NCI-H1930 (cell line): ENCODE results near the gene ADCY5.

ENCODE experiments used
- DNase-seq, 2 experiments: peaks; one replicate each; lab custom pipeline; 2025; lab: John Stamatoyannopoulos, UW

Gene ADCY5

DNA sequence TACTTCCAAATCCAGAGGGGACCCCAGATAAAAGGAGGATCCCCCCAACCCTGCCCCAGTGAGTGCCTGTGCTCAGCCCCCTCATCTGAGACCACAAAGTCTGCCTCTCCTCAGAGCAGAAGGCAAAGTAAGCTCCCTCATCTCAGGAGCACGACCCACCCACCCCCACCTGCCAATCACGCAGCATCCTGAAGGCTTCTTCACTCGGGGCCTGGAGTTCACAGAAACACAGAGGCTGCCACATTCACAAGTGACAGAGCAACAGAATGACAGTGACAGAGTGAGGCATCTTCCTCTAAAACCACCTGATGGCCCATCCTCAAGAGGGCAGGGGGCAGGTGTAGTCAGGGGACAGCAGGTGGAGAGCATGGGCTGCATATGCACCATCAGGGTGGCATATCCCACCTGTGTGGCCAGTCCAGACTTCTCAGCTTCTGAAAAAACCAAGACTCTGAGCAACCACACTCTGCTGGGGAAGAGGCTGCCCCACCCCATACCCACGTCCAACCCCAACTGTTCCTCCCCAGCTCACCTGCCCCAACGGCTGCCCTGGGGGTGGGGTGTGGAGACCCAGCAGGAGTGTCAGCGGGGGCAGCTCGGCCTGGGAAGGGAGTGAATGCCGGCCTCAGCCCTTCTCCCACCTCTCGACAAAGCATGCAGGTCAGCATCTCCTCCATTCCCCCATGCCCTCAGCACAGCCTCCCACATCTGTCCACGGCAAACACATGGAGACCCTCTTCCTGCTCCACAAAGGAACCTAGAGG, 19.3 kb downstream of the ADCY5 start:
- no peak for DNase-seq

DNA sequence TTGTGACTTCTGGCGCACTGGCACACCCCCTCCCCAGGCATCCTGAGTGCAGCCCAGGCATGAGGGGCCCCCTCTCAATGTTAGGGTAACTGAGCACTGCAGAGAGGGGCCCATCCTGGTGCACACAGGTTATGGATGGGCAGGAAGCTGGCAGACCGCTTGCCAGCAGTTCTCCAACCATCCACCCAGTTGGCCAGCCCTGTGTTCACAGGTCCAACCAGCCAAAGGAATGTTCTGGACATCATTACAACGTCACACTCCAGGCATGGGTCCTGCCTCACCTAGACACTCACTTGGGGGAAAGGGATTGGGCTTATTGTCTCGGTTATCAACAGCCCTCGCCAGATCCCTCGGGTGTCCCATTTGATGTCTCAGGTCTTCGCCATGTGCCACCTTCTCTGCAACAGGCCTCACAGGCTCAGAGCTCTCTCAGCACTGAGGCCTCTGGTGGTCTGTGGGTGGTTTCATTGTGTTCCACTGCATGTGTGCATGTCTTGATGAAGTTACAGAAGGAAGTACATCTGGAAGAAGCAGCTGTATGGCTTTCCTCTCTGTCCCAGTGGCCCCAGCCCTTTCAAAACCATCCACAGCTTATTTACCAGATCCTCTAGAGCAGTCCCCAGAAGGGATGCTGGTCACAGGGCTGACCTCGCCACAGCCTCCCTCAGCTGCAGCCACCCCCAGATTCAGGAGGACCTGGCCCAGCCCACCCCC, 23.7 kb downstream of the ADCY5 start:
- no peak for DNase-seq

DNA sequence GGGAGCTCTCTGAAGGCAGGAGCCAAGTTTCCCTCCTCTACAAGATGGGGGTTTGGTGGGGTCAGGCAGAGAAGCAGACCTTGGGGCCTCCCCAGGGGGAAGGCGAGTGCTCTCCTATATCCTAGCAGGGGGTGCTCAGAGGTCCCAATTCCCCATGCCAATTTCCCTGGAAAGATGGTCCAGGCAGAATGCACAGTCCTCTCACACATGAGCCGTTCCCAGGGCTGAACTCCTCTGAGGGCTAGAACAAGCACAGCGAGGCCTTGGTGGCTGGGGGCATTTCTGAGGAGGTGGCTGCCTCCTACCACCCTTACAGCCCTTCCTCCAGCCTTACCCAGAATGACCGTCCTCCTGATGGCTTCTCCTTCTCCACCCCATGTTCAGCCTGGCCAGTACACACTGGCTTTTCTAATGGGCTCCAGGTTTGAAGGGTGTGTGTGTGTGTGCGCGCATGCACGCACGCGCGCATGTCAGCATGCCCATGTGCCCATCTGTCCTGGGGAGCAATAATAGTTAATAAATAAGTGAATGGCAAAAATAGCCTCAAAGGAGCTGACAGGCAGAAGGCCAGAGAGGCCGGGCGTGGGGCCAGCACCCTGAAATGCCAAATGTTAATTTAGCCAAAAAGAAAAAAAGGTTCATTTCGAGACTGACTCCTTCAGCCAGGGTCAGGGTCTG, 24.4 kb downstream of the ADCY5 start:
- DNase-seq = no peak

DNA sequence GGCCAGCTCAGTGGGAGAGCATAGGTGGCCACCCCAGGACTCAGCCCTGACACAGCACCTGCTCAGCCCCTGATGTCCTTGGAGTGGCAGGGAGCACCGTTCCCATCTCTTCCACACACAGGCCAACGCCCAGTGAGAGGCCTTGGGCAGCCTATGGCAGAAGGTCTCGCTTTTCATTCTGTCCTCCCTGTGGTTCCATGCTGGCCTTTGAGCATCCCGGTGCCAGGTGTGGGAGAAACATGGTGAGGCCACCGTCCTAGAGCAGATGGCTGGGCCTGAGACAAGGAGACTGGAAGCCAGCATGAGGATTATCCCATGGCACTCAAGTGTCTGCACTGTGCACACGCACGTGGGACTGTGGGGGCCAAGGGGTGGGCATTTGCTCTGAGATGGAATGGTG, 25.1 kb downstream of the ADCY5 start:
- DNase-seq = no peak

DNA sequence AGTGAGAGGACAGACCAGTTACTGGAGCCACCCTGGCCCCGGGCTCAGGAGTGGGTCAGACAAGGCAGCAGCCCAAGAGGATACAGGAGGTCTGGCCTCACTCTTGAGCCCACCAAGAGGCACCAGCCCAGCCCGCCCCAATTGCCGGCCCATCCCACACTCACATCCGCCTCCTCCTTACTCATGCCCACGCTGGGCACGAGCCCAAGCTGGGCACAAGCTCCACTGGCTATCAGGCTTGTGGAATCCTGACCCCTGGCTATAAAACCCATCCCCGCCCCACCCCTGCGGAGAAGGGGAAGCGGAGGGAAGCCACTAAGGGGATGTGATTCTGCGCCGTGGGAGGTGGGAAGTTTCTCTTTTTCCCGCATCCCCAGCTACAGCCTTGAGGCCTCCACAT, 25.9 kb downstream of the ADCY5 start:
- no peak for DNase-seq

DNA sequence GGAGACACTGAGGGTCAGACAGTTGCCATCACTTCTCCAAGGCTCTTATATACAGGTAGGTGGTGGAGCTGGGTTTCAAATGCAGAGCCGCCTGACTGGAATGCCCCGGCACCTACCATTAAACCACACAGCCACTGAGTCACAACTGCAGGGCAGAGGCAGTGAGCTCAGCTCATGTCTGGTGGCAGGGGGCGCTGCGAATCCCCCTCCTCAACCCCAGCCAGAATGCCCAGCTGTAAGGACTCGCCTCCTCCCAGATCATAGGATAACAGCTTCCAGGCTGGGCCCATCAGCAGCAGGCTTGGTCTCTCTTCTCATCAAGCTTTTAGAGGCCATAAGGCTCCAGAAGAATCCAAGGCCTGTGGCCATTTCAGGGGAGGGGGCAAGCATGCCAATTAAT, 26.4 kb downstream of the ADCY5 start:
- no peak for DNase-seq

DNA sequence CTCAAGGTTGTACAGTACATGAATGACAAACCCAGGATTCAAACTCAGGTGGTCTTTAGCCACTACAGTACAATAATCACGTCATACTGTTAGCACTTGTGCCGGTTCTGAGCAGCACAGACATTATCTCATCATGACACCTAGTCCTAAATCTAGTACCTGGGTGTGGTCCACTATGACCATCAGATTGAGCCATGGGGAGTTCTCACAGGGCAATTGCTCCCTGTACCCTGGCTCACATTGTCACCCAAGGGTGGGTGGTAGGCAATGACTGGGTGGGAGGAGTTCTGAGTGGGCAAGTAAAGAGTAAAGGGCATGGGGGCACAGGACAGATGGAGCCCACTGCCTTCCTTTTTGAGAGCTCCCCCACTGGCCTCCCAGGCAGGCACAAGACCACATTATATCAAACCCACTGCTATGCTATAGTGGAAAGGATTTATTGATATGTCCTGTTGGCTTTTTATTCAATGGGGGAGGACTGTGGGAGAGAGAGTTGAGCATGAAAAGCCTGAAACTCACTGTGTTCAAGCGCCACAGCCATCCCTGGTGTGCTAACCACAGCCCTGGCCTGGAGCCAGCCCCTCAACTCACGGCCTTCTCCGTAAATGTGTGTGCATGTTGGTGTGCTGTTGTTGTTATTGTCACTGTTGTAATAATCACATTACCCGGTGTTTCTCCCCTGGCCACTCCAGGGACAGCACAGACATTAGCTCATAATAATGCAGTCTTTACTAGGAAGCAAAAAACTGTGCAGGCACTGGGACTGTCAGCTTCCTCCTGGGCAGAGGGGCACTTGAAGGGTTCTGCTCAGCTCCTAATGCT, 27.3 kb downstream of the ADCY5 start:
- DNase-seq = no peak

DNA sequence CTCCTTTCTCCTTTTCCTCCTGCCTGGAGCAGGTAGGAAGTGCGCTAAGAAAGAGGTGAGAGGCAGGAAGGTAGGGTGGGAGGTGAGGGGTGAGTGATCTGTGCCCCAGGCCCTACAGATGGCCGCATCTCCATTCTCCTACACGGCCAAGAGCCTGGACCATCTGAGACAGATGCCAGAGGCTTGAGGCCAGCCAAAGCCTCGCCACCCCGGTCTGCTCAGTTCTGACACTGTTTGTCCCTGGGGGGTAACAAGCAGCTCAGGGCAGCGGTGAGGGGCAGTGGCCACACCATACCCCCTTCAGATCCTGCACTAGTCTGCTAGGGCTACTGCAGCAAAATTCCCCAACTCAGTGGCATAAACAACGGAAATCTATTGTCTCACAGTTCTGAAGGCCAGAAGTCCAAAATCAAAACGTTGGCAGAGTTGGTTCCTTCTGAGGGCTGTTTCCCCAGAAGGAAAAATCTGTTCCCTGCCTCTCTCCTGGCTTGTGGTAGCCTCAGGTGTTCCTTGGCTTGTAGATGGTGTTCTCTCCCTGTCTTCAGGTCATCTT, 28.4 kb downstream of the ADCY5 start:
- no peak for DNase-seq

DNA sequence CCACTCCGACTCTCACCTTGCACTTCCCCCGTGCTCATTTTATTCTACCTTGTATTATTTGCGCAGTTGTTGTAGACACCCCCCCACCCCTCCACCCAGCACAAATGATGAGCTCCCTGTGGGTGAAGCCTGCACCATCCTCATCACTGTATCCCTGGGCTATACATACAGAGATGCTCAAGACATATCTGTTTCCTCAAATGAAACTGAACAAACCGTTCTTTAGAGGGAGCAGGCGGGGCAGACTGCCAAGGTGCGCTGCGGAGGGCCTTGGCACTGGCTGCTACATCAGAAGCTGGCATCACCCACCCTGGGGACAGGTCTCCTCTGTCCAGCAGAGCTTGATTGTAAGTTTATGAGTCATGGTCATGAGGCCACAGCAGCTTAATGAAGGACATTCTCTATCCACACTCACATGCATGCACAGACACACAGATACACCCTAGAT, 29.0 kb downstream of the ADCY5 start:
- no peak for DNase-seq

DNA sequence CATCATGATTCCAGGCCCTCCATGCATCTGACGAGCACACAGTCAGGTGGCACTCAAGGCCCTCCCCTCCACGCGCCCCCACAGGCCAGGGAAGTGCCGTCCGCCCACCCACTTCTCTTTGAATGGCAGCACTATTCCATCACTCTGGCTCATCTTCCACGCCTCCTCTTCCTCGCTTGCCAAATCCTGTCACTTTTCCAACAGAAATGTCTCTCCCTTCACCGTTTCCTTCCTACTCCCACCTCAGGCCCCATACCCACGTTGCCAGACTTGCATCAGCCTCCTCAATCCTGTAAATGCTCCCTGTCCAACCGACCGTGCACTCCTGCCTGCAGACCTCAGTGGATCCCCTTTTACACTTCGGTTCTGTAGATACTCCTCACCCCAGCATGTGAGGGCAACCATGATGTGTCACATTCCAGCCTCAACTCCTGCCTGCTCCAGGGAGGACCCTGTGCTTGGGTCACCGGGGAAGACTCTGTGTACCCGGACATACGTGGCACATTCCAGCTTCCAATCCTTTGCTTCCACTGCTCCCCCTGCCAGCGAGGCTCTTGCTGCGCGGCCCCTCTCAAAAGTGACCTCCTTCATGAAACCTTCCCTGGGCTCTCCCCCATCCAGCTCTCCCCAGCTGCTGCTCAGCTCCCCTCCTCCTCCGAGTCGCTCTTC, 29.6 kb downstream of the ADCY5 start:
- no peak for DNase-seq

DNA sequence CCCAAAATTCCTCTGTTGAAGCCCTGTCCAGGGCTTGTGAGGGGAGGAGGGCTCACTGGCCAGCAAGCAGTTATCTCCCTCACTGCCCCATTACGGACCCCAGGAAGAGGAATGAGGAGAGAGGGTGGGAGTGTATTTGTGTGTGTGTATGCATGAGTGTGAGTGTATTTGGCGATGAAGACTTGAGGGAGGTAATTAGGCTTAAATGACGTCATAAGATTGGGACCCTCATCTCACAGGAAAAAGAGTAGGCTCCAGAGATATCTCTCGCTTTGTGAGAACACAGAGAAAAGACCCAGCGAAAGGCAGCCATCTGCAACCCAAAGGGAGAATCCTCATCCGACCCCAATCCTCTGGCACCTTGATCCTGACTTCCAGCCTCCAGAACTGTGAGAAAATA, 32.2 kb downstream of the ADCY5 start:
- DNase-seq = no peak

DNA sequence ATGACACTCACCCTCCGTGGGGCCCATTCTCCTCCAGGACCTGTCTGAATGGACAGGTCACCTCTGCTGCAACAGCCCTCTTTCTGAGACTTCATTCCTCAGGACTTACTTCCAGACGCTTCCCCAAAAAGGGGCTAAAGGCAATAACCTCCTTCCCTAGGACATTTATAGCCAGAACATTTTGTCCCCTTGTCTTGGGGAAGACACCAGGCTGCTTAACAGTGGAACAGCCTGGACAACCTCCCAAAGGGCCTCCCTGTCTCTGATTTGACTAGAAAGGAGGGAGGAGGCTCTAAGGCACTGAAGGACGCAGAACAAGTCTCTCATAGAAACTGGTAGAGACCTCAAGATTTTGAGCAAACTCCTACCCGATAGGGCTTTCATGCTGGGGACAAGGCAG, 32.7 kb downstream of the ADCY5 start:
- no peak for DNase-seq

DNA sequence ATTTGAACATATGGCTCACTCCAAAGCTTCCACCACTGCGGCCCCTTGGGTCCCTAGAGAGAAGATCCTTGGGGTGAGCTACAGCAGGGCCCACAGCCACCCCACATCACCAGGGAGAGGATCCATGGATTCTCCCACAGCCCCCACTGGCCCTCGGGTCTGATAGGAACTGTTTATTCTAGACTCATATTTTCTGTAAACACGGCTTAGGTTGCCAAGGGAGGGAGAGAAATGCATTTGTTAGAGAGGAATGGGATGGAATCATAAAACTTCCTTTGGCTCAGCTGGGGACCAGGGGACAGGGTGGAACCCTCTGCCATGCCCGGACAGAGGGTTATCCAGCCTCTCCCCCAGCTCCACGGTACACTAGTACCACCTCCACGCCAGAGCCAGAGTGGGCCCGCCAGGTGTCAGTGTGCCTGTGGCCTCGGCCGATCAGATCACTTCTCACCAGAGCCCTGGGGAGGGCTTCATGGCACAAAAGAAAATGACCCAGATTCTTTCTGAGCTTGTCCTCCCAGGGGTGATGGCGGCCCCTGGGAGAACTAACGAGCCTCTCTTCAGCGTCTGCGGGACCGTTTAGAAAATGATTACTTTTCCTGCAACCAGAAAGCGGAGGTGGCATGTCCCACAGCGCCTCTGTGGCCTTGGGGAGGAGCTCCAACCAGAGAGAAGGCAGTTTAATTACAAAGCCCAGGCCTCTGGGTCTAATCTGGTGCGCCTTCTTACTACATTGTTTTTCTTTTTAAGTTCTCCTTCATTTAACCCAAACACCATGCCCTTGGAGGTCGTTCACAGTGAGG, 33.7 kb downstream of the ADCY5 start:
- no peak for DNase-seq

DNA sequence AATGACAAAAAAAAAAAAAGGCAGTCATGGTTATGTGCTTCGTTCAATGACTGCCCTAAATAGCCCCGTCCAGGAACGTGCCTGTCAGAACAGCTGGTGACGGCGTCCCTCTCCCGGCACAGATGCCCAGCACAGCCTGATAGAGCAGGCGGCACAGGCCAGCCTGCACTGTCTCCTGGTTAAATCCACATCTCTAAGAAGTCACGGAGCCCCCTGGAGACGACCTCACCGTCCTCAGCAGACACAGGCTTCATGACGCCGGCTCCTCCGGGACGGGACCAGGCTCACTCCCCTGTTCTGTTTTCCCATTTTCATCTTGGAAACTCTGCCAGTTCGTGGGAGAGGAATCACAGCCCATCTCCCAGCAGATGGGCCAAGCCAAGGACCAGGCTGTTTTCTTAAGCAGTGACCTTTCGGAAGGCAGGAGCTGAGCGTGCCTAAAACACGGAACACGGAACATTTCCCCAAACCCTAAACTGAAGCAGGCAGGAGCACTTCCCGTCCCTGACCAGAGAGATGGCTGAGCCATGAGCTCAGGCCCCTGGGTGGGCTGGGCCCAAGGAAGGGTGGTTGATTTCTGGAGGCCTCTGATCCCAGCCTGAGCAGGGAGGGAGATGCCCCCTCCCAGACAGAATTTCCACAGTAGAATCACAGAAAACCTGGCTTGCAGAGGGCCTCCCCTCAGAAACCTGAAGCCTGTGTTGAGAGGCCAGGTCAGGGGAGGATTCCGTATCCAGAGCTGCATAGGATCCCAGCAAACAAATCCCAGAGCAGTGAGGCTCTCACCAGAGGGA, 35.9 kb downstream of the ADCY5 start:
- no peak for DNase-seq

DNA sequence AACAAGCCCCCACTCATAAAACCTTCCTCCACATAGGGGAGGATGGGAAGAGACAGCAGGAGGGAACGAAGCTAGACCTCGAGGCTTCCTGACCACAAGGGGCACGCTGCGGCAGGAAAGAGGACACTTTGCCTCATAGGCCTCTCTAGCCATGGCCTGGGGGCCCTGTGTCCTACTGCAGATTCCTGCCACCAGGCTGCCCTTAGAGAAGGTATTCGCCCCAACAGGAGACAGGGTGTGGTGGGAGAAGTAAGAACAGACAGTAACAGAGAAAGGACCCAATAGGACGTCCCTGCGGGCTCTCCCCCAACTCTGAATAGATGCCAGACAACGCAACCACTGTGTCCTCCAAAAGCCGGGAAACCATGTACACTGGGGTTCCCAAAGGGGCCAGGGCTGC, 36.8 kb downstream of the ADCY5 start:
- no peak for DNase-seq

DNA sequence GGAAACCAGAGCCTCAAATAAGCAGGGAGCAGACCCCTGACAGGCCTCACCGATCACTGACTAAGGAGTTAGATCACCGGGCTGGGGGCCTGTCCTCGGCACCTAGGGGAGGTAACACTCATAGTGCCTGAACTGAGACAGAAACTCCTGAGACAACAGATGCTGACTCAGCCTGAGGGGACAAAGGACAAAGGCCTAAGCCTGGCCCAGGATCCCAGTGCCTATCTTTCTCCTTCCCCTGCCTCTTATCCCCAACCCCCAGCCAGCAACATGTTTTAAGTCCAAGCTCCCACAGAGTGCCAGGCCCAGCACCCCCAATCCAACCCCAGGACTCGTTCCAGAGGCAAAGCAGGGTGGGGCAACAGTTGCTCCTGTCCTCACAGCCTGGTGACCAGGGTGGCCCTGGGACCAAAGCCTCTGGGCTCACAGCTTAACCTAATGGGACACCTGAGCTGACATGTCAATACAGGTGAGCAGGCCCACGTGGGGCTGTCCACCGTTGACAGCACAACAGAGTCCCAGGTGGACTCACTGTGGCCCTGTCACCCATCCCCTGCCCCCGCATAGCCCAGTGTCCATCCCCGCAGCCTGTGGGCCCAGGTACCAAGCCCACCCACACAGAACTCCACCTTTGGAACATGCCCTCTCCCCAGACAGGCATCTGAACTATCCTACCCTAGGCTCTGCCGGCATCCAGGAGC, 37.4 kb downstream of the ADCY5 start:
- no peak for DNase-seq

DNA sequence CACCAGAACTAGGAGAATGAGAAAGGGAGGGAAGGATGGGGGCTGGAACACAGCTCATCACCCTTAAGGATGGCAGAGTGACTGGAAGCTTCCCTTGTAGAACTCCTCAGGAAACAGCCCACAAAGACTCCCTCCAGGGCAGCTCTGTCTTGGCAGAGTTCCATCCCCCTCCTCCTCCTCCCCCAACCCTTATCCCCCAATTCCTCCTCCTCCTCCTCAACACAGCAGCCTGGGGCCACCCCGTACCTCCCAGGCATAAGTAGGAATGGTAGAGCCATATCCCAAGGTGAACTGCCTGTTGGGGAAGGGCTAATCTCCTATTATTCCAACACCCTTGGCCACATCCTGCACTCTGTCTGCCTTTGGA, 38.8 kb downstream of the ADCY5 start:
- no peak for DNase-seq

DNA sequence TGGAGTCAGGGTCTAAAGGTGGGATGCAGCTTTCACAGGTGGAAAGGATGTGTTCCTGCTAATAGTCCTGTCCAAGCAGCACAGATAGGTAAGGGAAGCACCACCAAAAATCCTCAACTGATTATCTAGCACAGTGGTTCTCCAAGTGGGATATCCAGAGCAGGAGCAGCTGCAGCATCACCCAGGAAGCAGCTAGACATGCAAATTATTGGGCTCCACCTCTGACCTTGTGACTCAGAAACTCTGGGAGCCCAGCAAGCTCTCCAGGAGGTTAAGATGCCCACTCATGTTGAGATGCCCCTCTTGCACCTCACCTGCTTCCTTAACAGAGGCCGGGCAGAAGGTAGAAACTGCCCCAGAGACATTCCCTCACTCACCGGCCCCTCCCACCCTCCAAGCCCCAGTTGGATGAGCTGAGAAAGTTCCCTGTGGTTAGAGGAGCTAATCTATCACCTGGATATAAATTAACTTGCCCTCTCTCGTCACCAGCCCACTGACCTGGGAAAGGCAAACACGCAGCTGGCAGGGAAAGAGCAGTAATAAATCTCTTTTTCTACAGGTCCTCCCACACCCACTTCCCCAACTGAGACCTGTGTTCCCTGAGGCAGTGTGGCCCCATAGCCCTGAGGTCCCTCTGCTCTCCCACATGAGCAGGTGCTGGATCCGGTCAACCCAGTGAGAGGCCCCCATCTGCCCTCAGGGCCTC, 39.3 kb downstream of the ADCY5 start:
- DNase-seq = no peak

DNA sequence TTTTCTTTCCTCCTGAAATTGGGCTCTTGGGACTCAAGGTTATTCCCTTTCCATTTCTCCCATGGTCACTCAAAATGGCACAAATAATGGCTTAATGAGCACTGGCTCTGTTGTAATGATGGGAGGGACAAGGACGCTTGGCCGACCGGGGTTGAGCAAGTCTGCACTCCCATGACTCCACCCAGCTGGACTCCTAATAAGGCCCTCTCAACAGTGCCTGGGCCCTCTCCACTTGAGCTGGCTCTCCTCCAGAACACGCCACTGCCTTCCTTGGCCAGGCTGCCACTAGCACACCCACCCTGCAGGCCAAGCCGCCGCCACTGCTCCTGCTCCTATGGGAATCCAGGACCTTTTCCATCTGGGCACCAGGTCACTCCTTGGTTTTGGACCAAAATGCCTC, 42.3 kb downstream of the ADCY5 start:
- DNase-seq = no peak
